Measurements from ENCODE around the gene CYS1. TPM values are rescaled to one million over a fixed set of nuclear protein-coding genes. Genes with fewer than 3 reads are reported as not detected.

Gene CYS1
- total RNA-seq, 1 donor from 2014 or later = 5.4 TPM

- Mint-ChIP-seq H3K9me3 (ENCODE audit: low read depth) (no peaks in the 10 kb centered on the region), H3K4me3 (ENCODE audit: unreplicated experiment) (no peak overlapping the region), H3K4me1 (ENCODE audit: low read depth) (peaks cover 13% of the 10 kb centered on the region), H3K27ac (ENCODE audit: unreplicated experiment) (no peak overlapping the region), H3K27me3 (ENCODE audit: low read depth) (no peaks in the 10 kb centered on the region), H3K36me3 (ENCODE audit: low read depth) (peaks cover 16% of the 10 kb centered on the region)
- DNase-seq (ENCODE audit: low spot score) = no peak
- TF ChIP-seq, protein P1, sequence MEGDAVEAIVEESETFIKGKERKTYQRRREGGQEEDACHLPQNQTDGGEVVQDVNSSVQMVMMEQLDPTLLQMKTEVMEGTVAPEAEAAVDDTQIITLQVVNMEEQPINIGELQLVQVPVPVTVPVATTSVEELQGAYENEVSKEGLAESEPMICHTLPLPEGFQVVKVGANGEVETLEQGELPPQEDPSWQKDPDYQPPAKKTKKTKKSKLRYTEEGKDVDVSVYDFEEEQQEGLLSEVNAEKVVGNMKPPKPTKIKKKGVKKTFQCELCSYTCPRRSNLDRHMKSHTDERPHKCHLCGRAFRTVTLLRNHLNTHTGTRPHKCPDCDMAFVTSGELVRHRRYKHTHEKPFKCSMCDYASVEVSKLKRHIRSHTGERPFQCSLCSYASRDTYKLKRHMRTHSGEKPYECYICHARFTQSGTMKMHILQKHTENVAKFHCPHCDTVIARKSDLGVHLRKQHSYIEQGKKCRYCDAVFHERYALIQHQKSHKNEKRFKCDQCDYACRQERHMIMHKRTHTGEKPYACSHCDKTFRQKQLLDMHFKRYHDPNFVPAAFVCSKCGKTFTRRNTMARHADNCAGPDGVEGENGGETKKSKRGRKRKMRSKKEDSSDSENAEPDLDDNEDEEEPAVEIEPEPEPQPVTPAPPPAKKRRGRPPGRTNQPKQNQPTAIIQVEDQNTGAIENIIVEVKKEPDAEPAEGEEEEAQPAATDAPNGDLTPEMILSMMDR (IDR thresholded peaks at IDR 0.05) = no peak
Observed at GRCh38 chr2:10053351-10053750, 26.9 kb downstream of the CYS1 start.

- TF ChIP-seq, protein P1 (IDR thresholded peaks at IDR 0.05) = no peak
- peaks cover 18% of the 10 kb centered on the region for H3K36me3 Mint-ChIP-seq (ENCODE audit: low read depth)
- no peak overlapping the region for H3K27ac Mint-ChIP-seq (ENCODE audit: unreplicated experiment)
- no peaks in the 10 kb centered on the region for H3K27me3 Mint-ChIP-seq (ENCODE audit: low read depth)
- peak; percentile 64 for DNase-seq (ENCODE audit: low spot score)
- no peak overlapping the region for H3K4me3 Mint-ChIP-seq (ENCODE audit: unreplicated experiment)
- H3K4me1 Mint-ChIP-seq (ENCODE audit: low read depth) = peaks cover 6% of the 10 kb centered on the region
- no peaks in the 10 kb centered on the region for H3K9me3 Mint-ChIP-seq (ENCODE audit: low read depth)
Observed at GRCh38 chr2:10052216-10052615, 28.0 kb downstream of the CYS1 start.

DNA sequence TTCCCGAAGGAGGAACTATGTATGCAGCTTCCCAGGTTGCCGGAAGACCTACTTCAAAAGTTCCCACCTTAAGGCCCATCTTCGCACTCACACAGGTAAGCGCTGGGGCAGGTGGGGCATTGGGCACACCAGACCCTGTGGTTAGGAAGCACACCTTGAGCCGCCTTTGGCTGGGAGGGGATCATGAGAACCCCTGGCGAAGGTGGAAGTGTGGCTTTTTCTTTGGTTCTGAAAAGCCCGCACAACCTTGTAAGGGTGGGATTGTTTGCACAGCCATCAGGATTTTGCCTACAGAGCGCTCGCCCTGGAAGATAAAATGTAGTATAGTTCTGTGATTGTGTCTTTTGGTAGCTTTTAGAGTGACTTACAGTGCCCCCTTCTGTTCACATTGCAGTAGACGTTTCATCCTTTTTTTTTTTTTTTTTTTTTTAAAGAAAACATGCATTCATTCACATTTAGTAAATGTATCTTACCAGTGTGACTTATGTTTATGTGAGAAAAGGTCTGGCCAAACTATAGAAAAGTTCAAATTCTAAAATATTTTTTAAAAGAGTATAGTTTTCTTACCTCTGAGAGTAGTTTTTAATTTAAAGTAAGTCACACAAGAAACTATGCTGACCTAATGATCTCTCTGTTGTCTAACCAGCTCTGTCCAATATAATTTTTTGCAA is 31.6 kb downstream of the CYS1 start:
- Mint-ChIP-seq H3K4me1 (ENCODE audit: low read depth) (peaks cover 16% of the 10 kb centered on the region), H3K9me3 (ENCODE audit: low read depth) (no peaks in the 10 kb centered on the region), H3K4me3 (ENCODE audit: unreplicated experiment) (no peak overlapping the region), H3K27ac (ENCODE audit: unreplicated experiment) (no peak overlapping the region), H3K36me3 (ENCODE audit: low read depth) (peaks cover 18% of the 10 kb centered on the region), H3K27me3 (ENCODE audit: low read depth) (no peaks in the 10 kb centered on the region)
- peak; percentile 40 for DNase-seq (ENCODE audit: low spot score)
- TF ChIP-seq, protein P1 (IDR thresholded peaks at IDR 0.05) = peak; percentile 91

DNA sequence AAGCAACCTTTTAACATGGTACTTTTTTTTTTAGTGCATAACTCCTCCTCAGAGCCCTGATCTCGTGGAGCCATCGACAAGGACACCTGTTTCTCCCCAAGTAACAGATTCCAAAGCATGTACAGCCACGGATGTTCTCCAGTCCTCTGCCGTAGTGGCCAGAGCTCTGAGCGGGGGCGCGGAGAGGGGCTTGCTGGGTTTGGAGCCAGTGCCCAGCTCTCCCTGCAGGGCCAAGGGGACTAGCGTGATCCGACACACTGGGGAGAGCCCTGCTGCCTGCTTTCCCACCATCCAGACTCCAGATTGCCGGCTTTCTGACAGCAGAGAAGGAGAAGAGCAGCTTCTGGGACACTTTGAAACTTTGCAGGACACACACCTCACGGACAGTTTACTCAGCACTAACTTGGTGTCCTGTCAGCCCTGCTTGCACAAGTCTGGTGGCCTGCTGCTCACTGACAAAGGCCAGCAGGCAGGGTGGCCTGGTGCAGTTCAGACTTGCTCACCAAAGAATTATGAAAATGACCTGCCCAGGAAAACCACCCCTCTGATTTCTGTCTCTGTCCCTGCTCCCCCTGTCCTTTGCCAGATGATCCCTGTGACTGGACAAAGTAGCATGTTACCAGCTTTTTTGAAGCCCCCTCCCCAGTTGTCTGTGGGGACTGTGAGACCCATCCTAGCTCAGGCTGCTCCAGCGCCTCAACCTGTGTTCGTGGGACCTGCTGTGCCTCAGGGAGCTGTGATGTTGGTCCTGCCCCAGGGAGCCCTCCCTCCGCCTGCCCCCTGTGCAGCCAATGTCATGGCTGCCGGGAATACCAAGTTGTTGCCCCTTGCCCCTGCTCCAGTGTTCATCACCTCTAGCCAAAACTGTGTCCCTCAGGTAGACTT is 32.4 kb downstream of the CYS1 start:
- Mint-ChIP-seq H3K9me3 (ENCODE audit: low read depth) (no peaks in the 10 kb centered on the region), H3K27me3 (ENCODE audit: low read depth) (no peaks in the 10 kb centered on the region), H3K36me3 (ENCODE audit: low read depth) (peaks cover 14% of the 10 kb centered on the region), H3K4me3 (ENCODE audit: unreplicated experiment) (no peak overlapping the region), H3K27ac (ENCODE audit: unreplicated experiment) (no peak overlapping the region), H3K4me1 (ENCODE audit: low read depth) (peaks cover 16% of the 10 kb centered on the region)
- DNase-seq (ENCODE audit: low spot score) = peak; percentile 59
- TF ChIP-seq, protein P1 (IDR thresholded peaks at IDR 0.05) = no peak

DNA sequence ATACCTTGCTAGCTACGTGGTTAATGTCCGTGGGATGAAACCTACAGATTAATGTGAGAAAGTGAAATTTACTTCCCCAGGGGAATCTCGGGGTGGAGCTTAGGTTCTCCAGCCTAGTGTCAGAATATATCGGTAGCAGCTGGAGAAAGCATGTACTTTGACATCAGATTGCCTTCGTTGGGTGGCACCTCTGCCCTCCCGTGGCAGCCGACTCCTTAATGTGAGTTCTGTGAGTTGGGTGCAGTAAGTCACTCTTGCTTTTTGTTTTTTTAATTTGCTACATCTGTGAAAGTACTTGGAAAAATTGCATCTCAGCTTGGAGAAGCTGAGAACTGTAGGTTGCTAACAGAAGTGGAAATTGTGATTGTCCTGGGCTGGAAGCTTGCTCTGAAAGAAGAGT is 33.3 kb downstream of the CYS1 start:
- Mint-ChIP-seq H3K36me3 (ENCODE audit: low read depth) (peaks cover 7% of the 10 kb centered on the region), H3K9me3 (ENCODE audit: low read depth) (no peaks in the 10 kb centered on the region), H3K4me1 (ENCODE audit: low read depth) (peaks cover 24% of the 10 kb centered on the region), H3K27ac (ENCODE audit: unreplicated experiment) (peak overlapping the region; percentile 52), H3K27me3 (ENCODE audit: low read depth) (no peaks in the 10 kb centered on the region), H3K4me3 (ENCODE audit: unreplicated experiment) (no peak overlapping the region)
- DNase-seq (ENCODE audit: low spot score) = no peak
- TF ChIP-seq, protein P1 (IDR thresholded peaks at IDR 0.05) = no peak

All from chondrocyte (in vitro differentiated cells).